ENCODE data around the gene BRSK2.

Gene BRSK2

GRCh38 chr11:1484061-1484671, 94.4 kb downstream of the BRSK2 start:
- no peak for FAIRE-seq

- FAIRE-seq: no peak
Measured at GRCh38 chr11:1484695-1485503, 95.2 kb downstream of the BRSK2 start.

- FAIRE-seq: no peak
Measured at GRCh38 chr11:1485504-1485885, 95.8 kb downstream of the BRSK2 start.

- FAIRE-seq: no peak
Measured at GRCh38 chr11:1486054-1486825, 96.5 kb downstream of the BRSK2 start, which contains the start of gene MOB2. Gene MOB2, minus strand, starts transcription at chr11:1486779. Its CDS starts 223 bp downstream, at chr11:1486556.

GRCh38 chr11:1487091-1487850, 97.5 kb downstream of the BRSK2 start:
- FAIRE-seq: no peak

GRCh38 chr11:1487851-1488574, 98.3 kb downstream of the BRSK2 start:
- FAIRE-seq: no peak

GRCh38 chr11:1488575-1489180, 98.9 kb downstream of the BRSK2 start:
- no peak for FAIRE-seq

GRCh38 chr11:1490651-1491050, 100.9 kb downstream of the BRSK2 start:
- FAIRE-seq: no peak

- no peak for FAIRE-seq
Measured at GRCh38 chr11:1491379-1491778, 101.6 kb downstream of the BRSK2 start.

GRCh38 chr11:1493650-1494244, 104.0 kb downstream of the BRSK2 start:
- no peak for FAIRE-seq

GRCh38 chr11:1494650-1495049, 104.9 kb downstream of the BRSK2 start:
- FAIRE-seq: no peak

- no peak for FAIRE-seq
Measured at GRCh38 chr11:1496091-1496760, 106.5 kb downstream of the BRSK2 start.

GRCh38 chr11:1496761-1497095, 107.0 kb downstream of the BRSK2 start:
- FAIRE-seq: no peak

- no peak for FAIRE-seq
Measured at GRCh38 chr11:1497600-1497999, 107.9 kb downstream of the BRSK2 start.

- FAIRE-seq: no peak
Measured at GRCh38 chr11:1498262-1498661, 108.5 kb downstream of the BRSK2 start.

GRCh38 chr11:1499261-1499890, 109.6 kb downstream of the BRSK2 start:
- FAIRE-seq: no peak

GRCh38 chr11:1499899-1500298, 110.2 kb downstream of the BRSK2 start:
- no peak for FAIRE-seq

GRCh38 chr11:1500466-1501420, 111.0 kb downstream of the BRSK2 start:
- FAIRE-seq: no peak
